ENCODE data around the gene RNF212.

DNA sequence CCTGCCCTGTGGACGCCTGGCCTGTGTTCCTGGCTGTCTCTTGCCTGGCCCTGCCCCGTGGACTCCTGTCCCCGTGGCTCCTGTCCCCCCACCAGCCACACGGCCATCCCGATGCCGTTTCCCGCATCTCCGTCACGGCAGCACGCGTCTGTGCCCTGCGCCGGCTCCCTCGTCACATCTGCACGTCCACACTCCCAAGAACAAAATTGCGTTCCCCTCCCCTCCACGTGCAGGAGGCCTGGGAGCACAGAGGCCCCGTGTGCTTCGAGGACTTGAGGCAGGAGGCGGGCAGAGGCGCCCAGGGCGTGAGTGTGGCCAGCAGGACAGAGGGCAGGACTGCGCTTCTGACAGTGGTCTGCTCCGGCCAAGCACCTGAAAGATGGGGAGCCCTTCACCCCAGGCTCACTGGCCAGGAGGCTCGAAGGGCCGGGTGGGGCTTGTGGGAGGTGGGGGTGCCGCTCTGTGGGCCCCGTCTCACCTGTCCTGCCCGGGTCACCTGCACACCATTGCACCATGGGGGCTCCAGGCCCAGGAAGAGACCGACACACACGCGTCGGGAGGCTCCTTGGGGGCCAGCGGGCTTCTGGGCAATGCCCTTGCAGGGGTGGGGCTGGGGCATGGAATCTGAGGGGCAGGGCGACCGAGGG, 84.7 kb downstream of the RNF212 start:
- no peak for TF ChIP-seq POLR2A (IDR thresholded peaks at IDR 0.05)
- TF ChIP-seq, protein P1, sequence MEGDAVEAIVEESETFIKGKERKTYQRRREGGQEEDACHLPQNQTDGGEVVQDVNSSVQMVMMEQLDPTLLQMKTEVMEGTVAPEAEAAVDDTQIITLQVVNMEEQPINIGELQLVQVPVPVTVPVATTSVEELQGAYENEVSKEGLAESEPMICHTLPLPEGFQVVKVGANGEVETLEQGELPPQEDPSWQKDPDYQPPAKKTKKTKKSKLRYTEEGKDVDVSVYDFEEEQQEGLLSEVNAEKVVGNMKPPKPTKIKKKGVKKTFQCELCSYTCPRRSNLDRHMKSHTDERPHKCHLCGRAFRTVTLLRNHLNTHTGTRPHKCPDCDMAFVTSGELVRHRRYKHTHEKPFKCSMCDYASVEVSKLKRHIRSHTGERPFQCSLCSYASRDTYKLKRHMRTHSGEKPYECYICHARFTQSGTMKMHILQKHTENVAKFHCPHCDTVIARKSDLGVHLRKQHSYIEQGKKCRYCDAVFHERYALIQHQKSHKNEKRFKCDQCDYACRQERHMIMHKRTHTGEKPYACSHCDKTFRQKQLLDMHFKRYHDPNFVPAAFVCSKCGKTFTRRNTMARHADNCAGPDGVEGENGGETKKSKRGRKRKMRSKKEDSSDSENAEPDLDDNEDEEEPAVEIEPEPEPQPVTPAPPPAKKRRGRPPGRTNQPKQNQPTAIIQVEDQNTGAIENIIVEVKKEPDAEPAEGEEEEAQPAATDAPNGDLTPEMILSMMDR (IDR thresholded peaks at IDR 0.05) = no peak
